ENCODE data around the gene SRXN1.
"Not testable (repeated sequence)": the region's sequence is repeated elsewhere in the genome, so short reads cannot be mapped to it uniquely, and the experiment has no call there.

The SRXN1 gene

GRCh38 chr20:655726-656624 is 3.0 kb upstream of the SRXN1 start:
- no peak for DNase-seq (ENCODE audit: low read depth in 2 of 2)

- DNase-seq (ENCODE audit: low read depth in 2 of 2) = no peak
Measured at GRCh38 chr20:654417-654750, 1.4 kb upstream of the SRXN1 start.

GRCh38 chr20:653590-654416 is 803 bp upstream of the SRXN1 start:
- no peak for DNase-seq (ENCODE audit: low read depth in 2 of 2)

GRCh38 chr20:652615-653109 is 338 bp downstream of the SRXN1 start:
- no peak for DNase-seq (ENCODE audit: low read depth in 2 of 2)

- no peak for DNase-seq (ENCODE audit: low read depth in 2 of 2)
Measured at GRCh38 chr20:651713-652614, 1.0 kb downstream of the SRXN1 start.

- DNase-seq (ENCODE audit: low read depth in 2 of 2) = no peak
Measured at GRCh38 chr20:650954-651353, 2.0 kb downstream of the SRXN1 start.

GRCh38 chr20:650281-650680 is 2.7 kb downstream of the SRXN1 start:
- no peak for DNase-seq (ENCODE audit: low read depth in 2 of 2)

- DNase-seq (ENCODE audit: low read depth in 2 of 2) = no peak
Measured at GRCh38 chr20:647479-648019, 5.5 kb downstream of the SRXN1 start.

GRCh38 chr20:646868-647233 is 6.1 kb downstream of the SRXN1 start:
- DNase-seq (ENCODE audit: low read depth in 2 of 2) = no peak

- DNase-seq (ENCODE audit: low read depth in 2 of 2) = no peak
Measured at GRCh38 chr20:646107-646867, 6.7 kb downstream of the SRXN1 start.

- DNase-seq (ENCODE audit: low read depth in 2 of 2) = peak; percentile 40 to 56
Measured at GRCh38 chr20:645318-646106, 7.5 kb downstream of the SRXN1 start.

- DNase-seq (ENCODE audit: low read depth in 2 of 2) = no peak
Measured at GRCh38 chr20:644692-645317, 8.2 kb downstream of the SRXN1 start.

- no peak for DNase-seq (ENCODE audit: low read depth in 2 of 2)
Measured at GRCh38 chr20:642398-643174, 10.4 kb downstream of the SRXN1 start.

- DNase-seq (ENCODE audit: low read depth in 2 of 2) = not testable (repeated sequence)
Measured at GRCh38 chr20:642013-642397, 11.0 kb downstream of the SRXN1 start.

GRCh38 chr20:641516-641875 is 11.5 kb downstream of the SRXN1 start:
- no peak for DNase-seq (ENCODE audit: low read depth in 2 of 2)

- no peak for DNase-seq (ENCODE audit: low read depth in 2 of 2)
Measured at GRCh38 chr20:640674-641515, 12.1 kb downstream of the SRXN1 start.

GRCh38 chr20:638579-638978 is 14.4 kb downstream of the SRXN1 start:
- DNase-seq (ENCODE audit: low read depth in 2 of 2) = no peak

- DNase-seq (ENCODE audit: low read depth in 2 of 2) = no peak
Measured at GRCh38 chr20:637559-637958, 15.4 kb downstream of the SRXN1 start.

Data from stimulated activated CD8-positive, alpha-beta memory T cell treated with anti-CD3 and anti-CD28 coated beads, Interleukin-15, amount 100 ng/mL, for 48 hours (primary cell).